Measurements from ENCODE around the gene LRRC66. TPM values are rescaled to one million over a fixed set of nuclear protein-coding genes. Genes with fewer than 3 reads are reported as not detected.
A peak's percentile ranks its signal among the peaks of the same experiment; 100 is the strongest.

The LRRC66 gene, protein sequence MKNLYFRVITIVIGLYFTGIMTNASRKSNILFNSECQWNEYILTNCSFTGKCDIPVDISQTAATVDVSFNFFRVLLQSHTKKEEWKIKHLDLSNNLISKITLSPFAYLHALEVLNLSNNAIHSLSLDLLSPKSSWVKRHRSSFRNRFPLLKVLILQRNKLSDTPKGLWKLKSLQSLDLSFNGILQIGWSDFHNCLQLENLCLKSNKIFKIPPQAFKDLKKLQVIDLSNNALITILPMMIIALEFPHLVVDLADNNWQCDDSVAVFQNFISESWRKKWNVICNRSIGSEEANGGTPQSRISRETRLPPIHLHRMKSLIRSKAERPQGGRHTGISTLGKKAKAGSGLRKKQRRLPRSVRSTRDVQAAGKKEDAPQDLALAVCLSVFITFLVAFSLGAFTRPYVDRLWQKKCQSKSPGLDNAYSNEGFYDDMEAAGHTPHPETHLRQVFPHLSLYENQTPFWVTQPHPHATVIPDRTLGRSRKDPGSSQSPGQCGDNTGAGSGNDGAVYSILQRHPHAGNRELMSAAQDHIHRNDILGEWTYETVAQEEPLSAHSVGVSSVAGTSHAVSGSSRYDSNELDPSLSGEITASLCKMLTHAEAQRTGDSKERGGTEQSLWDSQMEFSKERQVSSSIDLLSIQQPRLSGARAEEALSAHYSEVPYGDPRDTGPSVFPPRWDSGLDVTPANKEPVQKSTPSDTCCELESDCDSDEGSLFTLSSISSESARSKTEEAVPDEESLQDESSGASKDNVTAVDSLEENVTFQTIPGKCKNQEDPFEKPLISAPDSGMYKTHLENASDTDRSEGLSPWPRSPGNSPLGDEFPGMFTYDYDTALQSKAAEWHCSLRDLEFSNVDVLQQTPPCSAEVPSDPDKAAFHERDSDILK
- 0.20 TPM for total RNA-seq

DNA sequence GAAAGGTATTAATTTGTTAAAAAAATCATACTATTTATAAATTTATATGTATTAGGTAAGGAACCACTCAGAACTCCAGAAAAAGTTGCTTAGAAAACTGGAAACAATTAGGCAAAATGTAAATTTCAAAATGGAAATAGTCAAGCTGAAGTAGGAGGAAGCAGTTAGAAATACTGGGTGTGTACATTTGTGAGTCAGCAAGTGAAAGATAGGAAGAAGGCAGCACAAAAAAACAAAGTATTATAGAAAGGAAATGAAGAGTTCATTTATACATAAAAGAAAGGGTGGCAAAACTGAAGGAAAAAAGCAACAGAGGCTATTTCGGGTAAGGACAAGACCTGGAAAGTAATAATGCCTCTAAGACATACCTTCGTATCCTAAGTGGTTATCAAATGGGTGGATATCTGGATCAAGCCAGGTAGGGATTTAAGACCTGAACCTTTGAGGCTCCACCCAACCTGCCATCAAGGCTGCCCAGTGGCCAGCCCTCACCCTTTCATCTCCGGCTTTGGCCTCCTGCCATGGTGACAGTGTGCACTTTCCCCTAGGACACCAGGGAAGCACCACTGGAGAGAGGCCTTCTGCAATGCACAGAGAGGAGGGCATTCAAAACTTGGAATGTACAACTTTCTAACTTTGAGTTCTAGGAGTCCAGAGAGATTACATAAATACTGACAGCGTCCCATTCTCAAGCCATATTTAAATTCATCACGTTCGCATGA lies at the start of gene LRRC66:
Gene LRRC66, minus strand, starts transcription at position 428 of the 722 bp plus-strand sequence. CDS start 2,750 bp downstream, outside the sequence.
- DNase-seq, result no peak

DNA sequence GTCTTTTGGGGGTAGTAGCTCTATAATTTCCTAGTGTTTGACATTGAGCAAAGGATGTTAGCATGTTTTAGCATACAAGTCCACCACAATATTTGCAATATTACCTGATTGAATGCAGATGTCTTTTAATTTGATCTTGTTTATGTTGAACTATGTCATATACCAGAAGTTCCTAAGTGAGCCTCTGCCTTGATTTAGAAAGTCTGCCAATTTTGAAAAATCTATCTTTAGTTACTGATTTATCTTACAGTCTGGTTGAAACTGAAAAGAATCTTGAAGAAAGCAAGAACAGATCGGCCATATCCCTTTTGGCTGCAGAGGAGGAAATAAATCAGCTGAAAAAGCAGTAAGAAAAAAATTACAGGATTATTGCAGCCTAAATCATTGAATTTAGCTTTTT lies 49.4 kb upstream of the LRRC66 start:
- DNase-seq, result peak; percentile 21

DNA sequence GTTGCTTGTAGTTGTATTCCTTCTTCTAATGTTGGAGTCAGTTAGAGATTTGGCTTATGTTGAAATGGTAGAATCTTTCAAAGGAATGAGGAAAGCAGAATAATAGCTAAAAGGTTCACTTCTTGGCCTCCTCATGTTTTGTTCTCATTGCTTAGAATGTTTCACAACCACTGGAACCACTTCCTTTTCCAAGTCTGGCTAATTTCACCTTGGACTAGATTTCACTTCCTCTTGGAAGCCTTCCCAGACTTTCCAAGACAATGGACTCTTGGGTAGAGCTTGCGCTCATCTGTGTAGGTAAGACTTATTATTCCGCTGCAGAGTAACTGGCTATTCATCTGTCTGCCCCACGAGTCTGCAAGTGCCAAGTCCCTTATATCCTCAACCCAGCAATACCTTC lies 39.2 kb upstream of the LRRC66 start:
- DNase-seq, result peak; percentile 17

DNA sequence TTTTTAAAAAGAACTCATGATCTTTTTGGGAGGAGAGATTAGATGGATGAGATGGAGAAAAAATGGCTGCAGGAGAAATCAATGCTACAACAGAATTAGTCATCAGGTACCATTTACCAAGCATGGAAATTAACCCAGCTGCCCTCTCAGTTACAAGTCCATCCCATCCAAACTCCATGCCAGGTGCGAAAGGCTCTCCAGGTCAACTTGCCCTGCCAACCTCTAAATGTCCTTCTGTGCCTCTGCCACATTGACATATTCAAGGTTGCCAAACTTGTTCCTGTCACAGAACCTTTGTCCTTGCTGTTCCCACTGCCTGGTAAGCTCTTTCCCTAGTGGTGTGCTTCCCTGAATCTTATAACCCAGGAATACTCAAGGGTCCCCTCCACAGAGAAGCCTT lies 38.1 kb upstream of the LRRC66 start:
- no peak for DNase-seq

DNA sequence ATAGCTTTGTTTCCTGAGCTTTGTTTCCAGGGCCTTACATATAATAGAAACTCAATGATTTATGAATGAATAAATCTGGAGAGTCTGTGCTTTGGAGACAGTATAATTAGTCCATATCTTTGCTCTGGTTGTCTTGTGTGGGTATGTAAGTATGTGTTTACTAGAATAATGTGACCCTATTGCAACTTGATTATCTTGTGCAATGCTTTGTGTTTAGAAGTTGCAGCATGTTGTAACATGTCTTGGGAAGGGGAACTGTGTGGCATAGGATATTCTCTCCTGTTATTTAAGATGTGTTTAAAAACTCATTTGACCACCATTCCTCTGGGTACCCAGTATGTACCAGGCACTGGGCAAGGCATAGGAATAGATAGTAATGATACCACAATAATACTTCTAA lies 37.0 kb upstream of the LRRC66 start:
- no peak for DNase-seq

DNA sequence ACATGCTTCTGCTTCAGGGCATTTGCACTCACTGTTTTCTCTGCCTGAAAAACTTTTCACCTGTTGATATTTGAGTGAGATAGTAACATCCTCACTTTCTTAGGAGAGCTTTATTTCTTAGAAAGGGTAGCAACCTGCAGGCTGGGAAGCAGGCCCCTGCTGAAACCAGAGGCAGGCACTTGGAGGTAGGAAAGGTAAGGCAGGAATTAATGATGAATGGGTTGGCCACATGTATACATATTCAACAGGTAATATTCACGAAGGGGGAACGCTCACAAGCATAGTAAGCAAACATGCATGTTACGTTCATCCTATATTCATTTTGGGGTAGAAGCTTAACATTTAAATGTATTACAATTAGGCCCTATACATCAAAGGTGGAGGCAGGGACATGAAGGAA lies 34.1 kb upstream of the LRRC66 start:
- no peak for DNase-seq

DNA sequence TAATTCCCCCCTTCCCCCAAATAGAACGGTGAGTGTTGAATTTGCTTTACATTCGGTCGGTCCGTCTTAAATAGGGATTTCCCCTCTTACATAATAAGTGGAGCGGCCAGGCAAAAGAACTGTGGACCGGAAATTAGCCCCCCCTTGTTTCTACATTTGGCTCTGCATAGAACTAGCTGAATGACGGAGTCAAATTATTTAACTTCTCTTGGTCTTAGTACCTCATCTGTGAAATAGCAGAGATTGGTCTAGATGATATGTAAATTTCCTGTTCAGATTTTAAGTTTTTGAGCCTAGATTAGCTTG lies 32.3 kb upstream of the LRRC66 start:
- DNase-seq, result no peak

DNA sequence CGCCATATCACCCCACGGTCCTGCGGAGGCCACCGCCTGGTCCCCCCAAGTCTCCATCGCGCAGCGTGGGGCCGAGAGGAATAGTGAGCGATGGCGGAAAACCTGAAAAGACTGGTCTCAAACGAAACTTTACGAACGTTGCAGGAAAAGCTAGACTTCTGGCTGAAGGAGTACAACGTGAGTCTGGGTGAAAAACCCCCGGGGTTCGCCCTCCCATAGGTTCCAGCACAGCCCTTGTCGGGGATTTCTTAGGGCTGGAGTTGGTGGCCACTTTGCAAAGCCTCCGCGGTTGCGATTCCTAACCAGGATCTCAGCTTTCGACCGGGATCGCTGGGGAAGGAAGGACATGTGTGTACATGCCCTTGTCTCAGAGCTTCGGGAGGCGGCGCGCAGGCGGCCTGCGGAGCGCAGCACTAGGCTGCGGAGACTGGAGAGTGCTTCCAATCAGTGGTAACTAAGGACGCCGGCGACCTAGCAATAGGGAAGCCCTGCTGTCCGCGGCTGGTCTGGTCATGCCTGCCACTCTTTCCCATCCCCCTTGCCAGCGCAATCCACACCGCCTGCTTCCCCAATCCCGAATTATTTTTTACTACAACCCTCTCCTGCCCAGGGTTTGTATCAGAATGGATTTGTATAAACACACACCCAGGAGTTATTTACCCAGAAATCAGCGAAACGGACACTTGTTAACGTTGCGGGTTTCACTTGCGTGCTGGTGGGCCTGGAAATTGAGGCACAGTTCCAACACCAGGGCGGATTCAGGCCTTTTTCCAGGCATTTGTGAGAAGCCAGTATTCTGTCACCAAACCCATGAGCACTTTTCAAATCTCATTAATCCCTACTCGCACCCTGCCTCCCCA lies 31.7 kb upstream of the LRRC66 start:
- peak; percentile 59 for DNase-seq

DNA sequence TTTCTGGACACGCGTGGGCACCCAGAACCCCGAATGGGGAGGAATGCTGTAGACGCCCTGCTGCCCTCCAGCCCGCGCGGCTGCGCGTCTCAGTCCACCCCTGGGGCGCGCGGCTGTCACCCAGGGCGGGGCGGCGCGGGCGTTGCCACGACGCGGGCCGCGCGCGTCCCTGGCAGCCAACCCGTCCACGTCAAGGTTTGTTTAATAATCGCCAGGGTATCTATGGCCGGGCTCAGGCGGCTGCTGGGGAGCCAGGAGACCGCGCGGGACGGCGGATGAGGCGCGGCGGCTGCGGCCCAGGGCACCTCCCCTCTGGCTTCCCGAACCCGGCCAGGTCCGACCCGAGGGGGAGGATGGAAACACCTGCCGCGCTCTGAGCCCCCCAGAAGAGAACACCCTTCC lies 31.1 kb upstream of the LRRC66 start, which contains the start of gene SPATA18:
Gene SPATA18, plus strand, starts transcription at position 92 of the 402 bp plus-strand sequence. CDS start 401 bp downstream, outside the sequence.
- no peak for DNase-seq

DNA sequence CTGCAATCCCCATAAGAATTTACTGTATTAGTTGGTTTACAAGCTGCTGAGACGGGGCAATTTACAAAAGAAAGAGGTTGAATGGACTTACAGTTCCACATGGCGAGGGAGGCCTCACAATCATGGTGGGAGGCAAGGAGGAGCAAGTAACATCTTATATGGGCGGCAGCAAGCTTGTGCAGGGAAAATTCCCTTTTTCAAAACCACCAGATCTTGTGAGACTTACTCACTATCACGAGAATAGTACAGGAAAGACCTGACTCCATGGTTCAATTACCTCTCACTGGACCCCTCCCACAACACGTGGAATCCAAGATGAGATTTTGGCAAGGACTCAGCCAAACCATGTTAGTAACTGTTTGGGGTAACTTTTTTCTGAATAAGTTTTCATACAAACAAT lies 29.1 kb upstream of the LRRC66 start:
- no peak for DNase-seq

DNA sequence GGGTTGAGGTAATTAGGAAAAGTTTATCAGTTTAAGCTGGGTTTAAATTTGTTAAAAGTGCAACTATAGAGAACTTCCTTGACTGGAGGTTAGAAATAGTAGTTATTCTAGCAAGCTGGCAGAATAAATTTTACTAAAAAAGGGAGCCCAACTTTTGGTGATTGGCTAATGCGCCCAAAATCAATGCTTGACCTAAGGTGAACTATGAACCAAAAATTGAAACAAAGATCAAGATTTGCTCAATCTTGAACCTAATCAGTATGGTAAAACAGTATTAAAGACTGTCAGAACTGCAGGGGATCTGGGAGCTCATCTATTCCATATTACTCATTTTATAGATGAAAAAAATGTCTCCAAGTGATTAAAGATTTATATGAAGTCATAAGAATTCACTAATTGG lies 24.9 kb upstream of the LRRC66 start:
- DNase-seq, result no peak

DNA sequence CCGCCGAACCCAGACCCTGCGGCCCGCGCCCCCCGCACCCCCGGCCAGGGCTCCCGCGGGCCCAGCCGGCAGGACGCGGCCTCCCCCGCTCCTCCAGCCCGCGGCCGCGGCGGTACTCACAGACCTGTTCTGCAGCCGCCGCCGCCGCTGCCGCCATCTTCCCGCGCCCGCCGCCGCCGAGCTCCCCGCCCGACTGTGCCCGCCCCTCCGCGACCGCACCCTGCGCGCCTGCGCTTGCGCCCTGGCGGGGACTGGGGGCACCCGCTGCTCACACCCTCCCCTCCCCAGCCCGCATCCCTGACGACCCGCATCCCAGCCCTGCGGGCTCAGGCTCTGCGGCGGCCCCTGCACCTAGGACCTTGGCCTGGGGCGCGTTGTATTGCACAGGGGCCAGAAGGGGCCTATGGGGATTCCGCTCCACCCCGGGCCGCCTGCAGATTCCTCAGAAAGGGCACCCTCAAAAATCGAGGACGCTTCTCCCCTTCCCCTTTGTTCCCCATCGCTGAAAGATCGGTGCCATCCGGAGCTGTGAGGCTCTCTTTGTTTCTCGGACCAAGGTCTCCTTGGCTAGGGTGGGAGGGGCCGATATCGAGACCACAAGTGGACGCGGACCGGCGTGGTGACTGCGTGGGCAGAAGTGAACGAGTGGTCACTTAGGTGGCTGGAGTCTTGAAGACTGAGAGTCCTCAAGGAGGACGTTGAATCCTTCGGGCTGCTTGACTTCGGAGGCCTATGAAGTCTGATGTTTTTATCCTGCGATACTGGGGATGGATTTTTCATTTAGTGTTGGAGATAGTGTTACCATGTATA lies 18.1 kb upstream of the LRRC66 start, which contains the start of gene SGCB:
Gene SGCB, minus strand, starts transcription at position 197 of the 810 bp plus-strand sequence. Its CDS starts 40 bp downstream, at position 157.
- peak; percentile 35 for DNase-seq

DNA sequence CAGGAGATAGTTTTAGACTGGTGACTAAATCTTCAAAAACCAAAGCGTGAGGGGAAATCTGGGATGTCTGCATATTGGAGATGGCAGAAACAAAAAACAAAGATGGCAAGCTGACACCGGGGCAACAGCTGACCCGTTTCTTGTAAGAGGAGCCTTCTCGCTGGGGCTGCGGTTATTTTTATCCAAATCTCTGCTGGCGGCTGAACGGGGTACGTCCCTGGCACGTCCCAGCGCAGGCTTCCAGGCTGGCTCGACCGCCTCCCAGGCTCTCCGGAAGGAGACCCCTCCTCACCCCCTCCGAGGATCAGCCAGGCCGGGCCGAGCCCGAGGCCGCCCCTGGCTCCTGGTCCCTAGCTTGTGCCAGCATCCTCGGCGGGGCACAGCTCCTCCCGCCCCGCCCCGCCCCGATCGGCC lies 17.5 kb upstream of the LRRC66 start:
- DNase-seq, result peak; percentile 33

DNA sequence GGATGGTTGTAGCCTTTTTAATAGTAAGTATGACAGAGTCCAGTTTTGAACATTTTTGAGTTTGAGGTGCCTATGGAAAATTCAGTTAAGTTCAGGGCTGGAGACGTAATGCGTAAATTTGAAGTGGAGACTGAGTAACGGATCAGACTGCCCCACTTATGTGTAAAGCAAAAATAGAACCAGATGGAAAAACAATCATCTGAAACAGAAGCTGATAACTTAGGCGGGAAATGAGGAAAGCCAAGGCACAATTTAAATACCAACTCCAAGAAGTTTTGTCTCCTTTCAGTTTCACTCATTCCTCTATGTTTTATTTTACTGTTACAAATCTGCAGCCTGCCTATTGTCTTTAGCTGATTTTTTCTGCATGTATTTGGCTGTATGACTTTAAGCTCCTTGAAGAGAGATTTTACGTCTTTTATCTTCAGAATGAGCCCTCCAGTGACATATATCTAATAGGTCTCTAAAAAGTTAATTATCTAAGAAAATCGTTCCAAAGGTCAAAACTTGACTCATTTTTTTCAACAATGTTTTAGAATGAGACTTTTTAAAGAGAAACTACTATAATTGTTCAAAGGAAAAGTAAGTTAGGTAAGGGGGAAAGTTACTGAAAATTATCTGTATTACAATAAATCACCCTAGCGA lies 16.8 kb upstream of the LRRC66 start:
- peak; percentile 44 for DNase-seq

DNA sequence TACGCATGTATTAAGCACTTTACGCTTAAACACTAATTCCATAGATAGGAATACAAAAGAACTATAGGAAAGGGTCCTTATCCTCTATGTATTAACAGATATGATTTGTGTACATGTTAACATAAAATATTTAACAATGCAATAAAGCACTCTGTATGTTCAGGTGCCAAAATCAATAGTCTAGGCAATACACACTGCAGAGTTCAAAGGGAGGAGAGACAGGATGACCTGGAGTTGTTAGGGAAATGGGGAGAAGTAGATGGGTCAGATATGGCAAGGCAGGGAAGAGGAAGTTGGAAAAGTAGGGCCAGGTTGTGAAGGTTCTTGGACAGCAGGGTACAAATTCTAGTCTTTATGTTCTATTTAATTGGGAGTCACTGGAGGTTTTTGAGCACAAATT lies 15.0 kb upstream of the LRRC66 start:
- no peak for DNase-seq

DNA sequence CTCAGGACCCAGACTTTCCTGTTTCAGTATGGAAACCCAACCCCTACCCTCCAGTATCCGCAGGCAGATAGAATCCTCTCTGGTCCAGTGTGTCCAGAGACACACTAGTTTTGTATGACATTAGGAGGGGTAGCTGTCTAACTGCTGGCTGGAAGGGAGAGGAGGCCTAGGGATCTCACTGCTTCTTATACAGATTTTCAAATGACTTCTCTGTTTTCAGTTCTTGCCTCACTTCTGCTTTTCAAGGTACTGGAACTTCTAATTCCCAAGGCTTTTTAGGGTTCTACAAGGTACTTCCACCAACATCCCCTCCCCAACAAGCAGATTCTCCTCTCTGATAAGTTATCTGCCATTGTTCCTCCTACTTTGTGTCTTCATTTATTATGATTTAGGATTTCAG lies 11.8 kb upstream of the LRRC66 start:
- DNase-seq, result no peak

DNA sequence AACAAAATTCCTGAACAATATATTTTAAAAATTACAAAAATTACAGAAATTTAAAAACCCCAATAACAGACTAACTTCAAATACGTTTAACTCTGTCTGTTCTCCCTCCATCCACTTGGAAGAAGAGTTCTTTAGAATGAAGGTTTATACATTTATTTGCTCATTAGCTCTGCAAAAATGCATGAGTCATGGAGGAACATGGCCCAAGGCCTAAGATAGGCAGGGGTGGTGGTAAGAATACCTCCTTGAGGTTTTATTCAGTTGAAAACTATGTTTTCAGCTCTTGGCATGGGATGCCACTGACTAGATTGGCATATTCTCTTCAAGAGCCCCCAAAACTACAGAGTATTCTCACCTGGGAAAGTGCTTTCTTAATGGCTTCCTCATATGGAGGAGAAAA lies 8.8 kb upstream of the LRRC66 start:
- no peak for DNase-seq

DNA sequence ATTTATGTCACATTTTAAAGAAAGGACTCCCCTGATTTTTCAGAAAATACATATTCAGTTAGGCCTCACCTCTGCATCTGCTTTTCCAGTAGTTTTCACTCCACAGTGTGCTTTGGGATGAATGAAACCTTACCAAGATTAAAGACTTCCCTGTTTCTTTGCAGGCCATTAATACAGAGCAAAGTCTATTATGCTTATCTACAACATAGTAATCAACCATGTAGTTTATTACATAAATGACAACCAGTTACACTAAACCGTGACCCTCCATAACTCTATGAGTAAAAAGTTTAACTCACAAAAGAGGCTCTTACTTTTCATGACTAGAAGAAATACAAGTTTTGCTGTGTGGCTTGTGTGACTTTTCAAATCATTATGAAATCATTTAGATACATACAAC lies 2.3 kb downstream of the LRRC66 start:
- no peak for DNase-seq

DNA sequence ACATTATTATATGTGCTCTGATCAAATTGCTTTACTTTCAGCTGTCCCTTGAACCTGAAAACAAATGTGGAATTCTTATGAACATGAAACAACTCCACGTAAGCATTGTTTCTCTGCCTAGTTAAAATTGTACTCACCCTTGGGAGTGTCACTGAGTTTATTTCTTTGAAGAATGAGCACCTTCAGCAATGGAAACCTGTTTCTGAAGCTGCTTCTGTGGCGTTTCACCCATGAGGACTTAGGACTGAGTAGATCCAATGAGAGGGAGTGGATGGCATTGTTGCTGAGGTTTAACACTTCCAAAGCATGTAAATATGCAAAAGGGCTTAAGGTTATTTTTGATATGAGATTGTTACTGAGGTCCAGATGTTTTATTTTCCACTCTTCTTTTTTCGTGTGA lies 3.2 kb downstream of the LRRC66 start:
- no peak for DNase-seq

DNA sequence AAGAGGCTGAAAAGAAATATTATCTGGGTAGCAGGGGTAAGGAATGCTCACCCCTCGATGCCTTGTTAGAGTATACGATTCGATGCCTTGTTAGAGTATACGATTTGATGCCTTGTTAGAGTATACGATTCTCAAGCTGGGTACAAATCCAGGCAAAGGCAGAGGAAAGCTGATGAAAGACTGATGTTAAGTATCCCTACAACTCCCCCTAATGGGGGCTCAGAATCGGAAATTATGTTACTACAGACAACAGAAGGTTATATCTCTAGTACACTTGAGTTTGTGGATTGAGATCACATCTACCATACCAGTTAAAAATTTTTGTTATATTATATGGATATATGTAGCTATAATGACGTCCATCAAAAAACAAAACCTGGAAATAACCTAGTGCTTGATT lies 4.8 kb downstream of the LRRC66 start:
- no peak for DNase-seq
